GM12864 (cell line): ENCODE results near the gene SSBP3.

ENCODE experiments used
- DNase-seq: peaks from one replicate; pipeline ENCODE4 v3.0.0-alpha.2; 2011; ENCODE audit warnings: low read depth
- H3K4me3 ChIP-seq: 2 replicates; pipeline ENCODE4 v1.5.1; 2011; ENCODE audit warnings: mild to moderate bottlenecking, low read depth, low read length, control low read depth
- CTCF ChIP-seq: IDR thresholded peaks from 2 replicates; pipeline ENCODE4 v1.5.1; 2011; ENCODE audit warnings: low read depth, mild to moderate bottlenecking, moderate library complexity, low read length, control low read depth, inconsistent platforms; ENCODE audit errors: missing control alignments

Gene SSBP3

GRCh38 chr1:54255026-54255702 is 151.0 kb downstream of the SSBP3 start:
- no peak for TF ChIP-seq CTCF
- DNase-seq = no peak
- no peak overlapping the region for H3K4me3 ChIP-seq

DNA sequence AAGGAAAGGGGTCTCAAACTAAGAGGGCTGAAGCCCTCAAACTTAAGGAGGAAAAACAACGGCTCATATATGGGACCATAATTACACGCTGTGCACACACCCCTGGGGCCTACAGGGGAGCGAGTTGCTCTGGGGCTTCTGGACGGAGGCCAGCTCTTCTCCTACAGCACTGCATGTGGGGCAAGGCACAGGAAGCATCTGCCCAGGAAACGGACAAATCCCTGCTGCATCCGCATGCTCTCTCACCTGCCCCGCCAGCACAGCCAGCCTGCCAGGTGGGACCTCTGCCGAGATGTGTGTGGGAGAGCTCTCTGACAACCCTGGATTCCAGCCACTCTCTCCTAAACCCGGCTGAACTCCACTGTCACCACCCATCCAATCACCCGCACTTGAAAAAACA is 152.1 kb downstream of the SSBP3 start:
- no peak for TF ChIP-seq CTCF
- DNase-seq = no peak
- H3K4me3 ChIP-seq = no peak overlapping the region

DNA sequence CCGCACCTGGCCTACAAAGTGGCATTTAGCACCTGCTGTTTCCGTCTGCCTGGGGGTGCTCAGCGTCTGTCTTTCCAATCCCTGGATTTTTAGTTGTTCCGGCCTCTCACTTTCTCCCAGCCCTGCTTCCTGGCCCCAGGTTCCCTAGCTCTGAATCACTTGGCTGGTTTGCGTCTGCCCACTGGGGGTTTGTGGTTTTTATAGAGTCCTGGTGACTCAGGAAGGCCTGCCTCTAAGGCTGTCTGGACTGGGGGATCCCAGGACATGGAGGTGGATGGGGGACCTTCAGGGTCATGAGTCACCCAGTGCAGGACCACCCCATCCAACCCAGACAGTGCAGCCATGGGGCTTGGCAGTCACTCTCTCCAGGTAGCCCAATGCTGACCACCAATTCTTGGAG is 152.7 kb downstream of the SSBP3 start:
- H3K4me3 ChIP-seq = no peak overlapping the region
- DNase-seq = no peak
- no peak for TF ChIP-seq CTCF

DNA sequence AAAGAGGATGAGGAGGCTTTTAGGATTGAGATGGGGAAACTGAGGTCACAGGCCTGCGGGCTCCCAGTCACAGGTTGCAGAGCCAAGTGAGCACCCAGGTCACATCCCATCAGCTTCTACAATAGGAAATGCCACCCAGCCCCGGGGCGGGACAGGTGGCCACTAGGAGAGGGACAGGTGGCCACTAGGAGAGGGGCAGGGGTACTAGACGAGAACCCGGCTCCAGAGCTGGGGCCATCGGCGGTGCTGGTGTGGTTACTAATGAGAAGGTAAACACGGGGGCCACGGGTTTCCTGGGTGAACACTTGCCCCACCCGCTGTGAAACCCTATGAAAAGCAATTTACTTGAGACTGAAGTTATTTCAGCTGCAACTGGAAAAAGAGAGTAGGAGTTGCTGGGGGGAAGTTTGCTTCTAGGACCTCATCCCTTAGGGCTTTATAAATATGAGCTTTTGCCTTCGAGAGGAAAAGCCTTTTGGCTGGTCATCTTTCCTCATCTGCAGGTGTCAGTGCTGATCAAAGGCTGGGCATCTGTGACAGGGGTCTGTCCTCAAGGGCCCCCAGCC is 153.7 kb downstream of the SSBP3 start:
- H3K4me3 ChIP-seq = no peak overlapping the region
- no peak for DNase-seq
- TF ChIP-seq CTCF = no peak

- H3K4me3 ChIP-seq = no peak overlapping the region
- TF ChIP-seq CTCF = no peak
- no peak for DNase-seq
Observed at GRCh38 chr1:54250670-54251069, 155.5 kb downstream of the SSBP3 start.

- no peak overlapping the region for H3K4me3 ChIP-seq
- DNase-seq = no peak
- TF ChIP-seq CTCF = no peak
Observed at GRCh38 chr1:54249819-54250435, 156.3 kb downstream of the SSBP3 start.
